ENCODE data around the gene CCNG2. TPM values are rescaled to one million over a fixed set of nuclear protein-coding genes. Genes with fewer than 3 reads are reported as not detected.

The CCNG2 gene
- total and polyA plus RNA-seq, 10 of the 15 experiments (the other 5 are each of a cell fraction or from before 2014, with no cell fraction given), result 1.9 to 70.6 (median 5.9) TPM

- Histone ChIP-seq H3K27ac (ENCODE audit: control insufficient read depth, insufficient read depth) (no peak overlapping the region), H2AFZ (ENCODE audit: control insufficient read depth, low read depth, low read length) (no peak overlapping the region), H3K9me3 (replicated peaks; ENCODE audit: control insufficient read depth, insufficient read depth, low read length) (no peaks in the 10 kb centered on the region; the same call in 2 of the 3 replicates), H3K36me3 (ENCODE audit: control insufficient read depth in 2 of 2, insufficient read depth in 2 of 2, low read length in 1 of 2) (no peaks in the 10 kb centered on the region), H3K4me3 (no peak overlapping the region), H4K20me1 (ENCODE audit: control insufficient read depth, insufficient read depth) (no peaks in the 10 kb centered on the region), H3K4me1 (ENCODE audit: control insufficient read depth, insufficient read depth, low read length) (peaks cover 22% of the 10 kb centered on the region), H3K79me2 (ENCODE audit: control insufficient read depth, insufficient read depth, low read length) (no peaks in the 10 kb centered on the region), H3K9ac (ENCODE audit: control insufficient read depth, insufficient read depth, low read length) (no peak overlapping the region), H3K27me3 (replicated peaks in 1 of 2; ENCODE audit: control insufficient read depth in 2 of 2, insufficient read depth in 2 of 2, low read length in 1 of 2) (no peaks in the 10 kb centered on the region), H3K4me2 (ENCODE audit: control insufficient read depth, insufficient read depth) (no peak overlapping the region)
- in situ Hi-C loops (cut with MboI), result no loop called here
- RAD21 ChIA-PET (ENCODE audit: unreplicated experiment), result no interaction called here
- DNase-seq (ENCODE audit: low read depth, low spot score) (no peak), ATAC-seq (no peak), FAIRE-seq (no peak)
- BruUV-seq (replicated peaks), result no TSS peak
- SMC1A ChIA-PET (ENCODE audit: uncharacterized antibody, unreplicated experiment), result no interaction called here
- CTCF ChIA-PET, result no interaction called here
- POLR2A ChIA-PET, result no interaction called here
- 95% methylated on average over 1 of the region's 1 CpG for WGBS (ENCODE audit: insufficient coverage, insufficient replicate concordance, low lambda C conversion rate, missing lambda C conversion rate)
- TF ChIP-seq CTCF (IDR thresholded peaks at IDR 0.05 in 2 of 3, conservative IDR thresholded peaks at IDR 0.05 in 1 of 3; ENCODE audit: control insufficient read depth in 2 of 3, extremely low read depth in 1 of 3, insufficient read depth in 1 of 3, low read depth in 3 of 3, low read length in 3 of 3) (no peak), BCL3 (IDR thresholded peaks at IDR 0.05; ENCODE audit: borderline replicate concordance, insufficient read depth, low read depth, low read length, poor library complexity, severe bottlenecking) (no peak), EGR1 (IDR thresholded peaks at IDR 0.05; ENCODE audit: borderline replicate concordance in 1 of 2, low read depth in 2 of 2, low read length in 2 of 2) (no peak), NFYB (IDR thresholded peaks at IDR 0.05; ENCODE audit: insufficient read depth, low read depth, low read length) (no peak), ZNF687 (IDR thresholded peaks at IDR 0.05) (no peak), E4F1 (IDR thresholded peaks at IDR 0.05; ENCODE audit: borderline replicate concordance, partially characterized antibody) (no peak), TAF1 (IDR thresholded peaks at IDR 0.05; ENCODE audit: borderline replicate concordance, low read depth, low read length) (no peak), TCF7 (IDR thresholded peaks at IDR 0.05; ENCODE audit: borderline replicate concordance) (no peak), SP1 (IDR thresholded peaks at IDR 0.05; ENCODE audit: low read depth, low read length) (no peak), CHD4 (IDR thresholded peaks at IDR 0.05) (no peak)
- TF ChIP-seq, protein P1, sequence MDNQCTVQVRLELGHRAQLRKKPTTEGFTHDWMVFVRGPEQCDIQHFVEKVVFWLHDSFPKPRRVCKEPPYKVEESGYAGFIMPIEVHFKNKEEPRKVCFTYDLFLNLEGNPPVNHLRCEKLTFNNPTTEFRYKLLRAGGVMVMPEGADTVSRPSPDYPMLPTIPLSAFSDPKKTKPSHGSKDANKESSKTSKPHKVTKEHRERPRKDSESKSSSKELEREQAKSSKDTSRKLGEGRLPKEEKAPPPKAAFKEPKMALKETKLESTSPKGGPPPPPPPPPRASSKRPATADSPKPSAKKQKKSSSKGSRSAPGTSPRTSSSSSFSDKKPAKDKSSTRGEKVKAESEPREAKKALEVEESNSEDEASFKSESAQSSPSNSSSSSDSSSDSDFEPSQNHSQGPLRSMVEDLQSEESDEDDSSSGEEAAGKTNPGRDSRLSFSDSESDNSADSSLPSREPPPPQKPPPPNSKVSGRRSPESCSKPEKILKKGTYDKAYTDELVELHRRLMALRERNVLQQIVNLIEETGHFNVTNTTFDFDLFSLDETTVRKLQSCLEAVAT (IDR thresholded peaks at IDR 0.05), result no peak
- intact Hi-C loops (cut with micrococcal nuclease; ENCODE audit: unreplicated experiment), result no loop called here
These were observed 7.2 kb upstream of the CCNG2 start for GRCh38 chr4:77149789-77150188.

All from GM12878 (cell line).